OCI-LY1 (cell line): ENCODE measurements around the gene CRYBA1.

ENCODE experiments used
- EZH2 ChIP-seq: fragments of 200-600 bp; sonication (generic), shearing (Covaris generic); IDR thresholded peaks from 2 replicates; pipeline ENCODE4 v1.8.0; 2017; ENCODE audit warnings: borderline replicate concordance, mixed run types, mild to moderate bottlenecking, antibody characterized with exemption, low read length, moderate library complexity, mixed read lengths
- TF ChIP-seq, protein P1 (sequence below): fragments of 200-600 bp; sonication (generic), shearing (Covaris generic); IDR thresholded peaks from 2 replicates; pipeline ENCODE4 v1.5.1; 2017; ENCODE audit warnings: mild to moderate bottlenecking, antibody characterized with exemption, low read length, moderate library complexity, mixed read lengths

DNA sequence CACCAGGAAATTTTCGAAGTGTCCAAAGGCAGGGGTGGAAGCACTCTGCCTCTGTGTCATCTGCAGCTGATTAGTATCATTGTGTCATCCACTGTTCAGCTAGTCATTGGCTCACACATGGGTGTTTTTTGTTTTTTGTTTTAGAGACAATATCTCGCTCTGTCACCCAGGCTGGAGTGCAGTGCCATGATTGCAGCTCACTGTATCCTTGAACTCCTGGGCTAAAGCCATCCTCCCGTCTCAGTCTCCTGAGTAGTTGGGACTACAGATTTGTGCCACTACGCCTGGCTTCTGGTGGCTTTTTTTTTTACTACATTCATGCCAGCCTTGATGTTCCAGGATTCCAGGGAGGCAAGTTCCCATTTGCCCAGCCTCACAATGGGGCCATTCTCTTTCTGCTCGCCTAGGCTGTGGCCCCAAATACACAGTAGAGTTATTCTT, 34.0 kb upstream of the CRYBA1 start:
- TF ChIP-seq, protein P1, sequence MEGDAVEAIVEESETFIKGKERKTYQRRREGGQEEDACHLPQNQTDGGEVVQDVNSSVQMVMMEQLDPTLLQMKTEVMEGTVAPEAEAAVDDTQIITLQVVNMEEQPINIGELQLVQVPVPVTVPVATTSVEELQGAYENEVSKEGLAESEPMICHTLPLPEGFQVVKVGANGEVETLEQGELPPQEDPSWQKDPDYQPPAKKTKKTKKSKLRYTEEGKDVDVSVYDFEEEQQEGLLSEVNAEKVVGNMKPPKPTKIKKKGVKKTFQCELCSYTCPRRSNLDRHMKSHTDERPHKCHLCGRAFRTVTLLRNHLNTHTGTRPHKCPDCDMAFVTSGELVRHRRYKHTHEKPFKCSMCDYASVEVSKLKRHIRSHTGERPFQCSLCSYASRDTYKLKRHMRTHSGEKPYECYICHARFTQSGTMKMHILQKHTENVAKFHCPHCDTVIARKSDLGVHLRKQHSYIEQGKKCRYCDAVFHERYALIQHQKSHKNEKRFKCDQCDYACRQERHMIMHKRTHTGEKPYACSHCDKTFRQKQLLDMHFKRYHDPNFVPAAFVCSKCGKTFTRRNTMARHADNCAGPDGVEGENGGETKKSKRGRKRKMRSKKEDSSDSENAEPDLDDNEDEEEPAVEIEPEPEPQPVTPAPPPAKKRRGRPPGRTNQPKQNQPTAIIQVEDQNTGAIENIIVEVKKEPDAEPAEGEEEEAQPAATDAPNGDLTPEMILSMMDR = no peak
- no peak for TF ChIP-seq EZH2
